ENCODE results near the gene EFL1. TPM values are rescaled to one million over a fixed set of nuclear protein-coding genes. Genes with fewer than 3 reads are reported as not detected.

The EFL1 gene
- total and polyA plus RNA-seq, 2 of the 4 experiments (the other 2 are of a cell fraction), result 10.1 to 24.6 TPM

DNA sequence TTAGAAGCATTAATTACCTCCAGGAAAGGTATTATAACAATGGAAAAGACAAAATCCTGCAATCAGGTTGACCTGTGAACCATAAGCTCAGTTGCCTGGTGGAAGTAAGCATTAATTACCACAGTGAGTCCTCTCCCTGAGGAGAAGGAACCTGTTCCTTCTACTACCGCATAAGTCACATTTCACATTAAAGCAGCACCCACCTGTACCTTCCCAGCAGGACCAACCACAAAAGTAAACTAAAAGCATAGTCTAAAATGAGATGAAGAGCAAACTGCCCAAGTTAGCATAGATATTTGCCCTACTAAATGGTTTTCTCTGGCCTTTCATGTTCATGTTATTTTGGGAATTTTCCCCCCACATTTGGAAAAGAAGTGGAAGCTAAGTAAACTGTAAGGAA lies 78.2 kb downstream of the EFL1 start:
- Histone ChIP-seq H3K27ac (ENCODE audit: insufficient read depth, low read length) (no peak overlapping the region), H2BK5ac (ENCODE audit: low read depth, low read length, poor library complexity, severe bottlenecking) (peak overlapping the region; percentile 14), H2AK9ac (replicated peaks; ENCODE audit: low read depth, low read length, poor library complexity) (no peak overlapping the region), H2AFZ (replicated peaks; ENCODE audit: low read length, poor library complexity) (no peak overlapping the region), H3K14ac (replicated peaks; ENCODE audit: low read depth, low read length) (peak overlapping the region; percentile 26; the same call in 1 of the 2 replicates), H2BK20ac (ENCODE audit: low read depth, low read length) (0 out of 2 replicates have a peak overlapping the region, but pooled peaks have one; percentile 25), H3K9me1 (ENCODE audit: insufficient read depth, low read length) (peaks cover 7% of the 10 kb centered on the region), H3K4me3 (ENCODE audit: insufficient read depth, low read depth, low read length) (no peak overlapping the region), H3K9ac (ENCODE audit: low read depth, low read length) (no peak overlapping the region), H3K4me1 (ENCODE audit: control insufficient read depth, insufficient read depth, low read length) (peaks cover 4% of the 10 kb centered on the region), H2AK5ac (ENCODE audit: low read depth, low read length) (no peak overlapping the region), H2BK15ac (ENCODE audit: low read depth, low read length) (no peak overlapping the region), H3K23ac (ENCODE audit: low read depth, low read length) (no peak overlapping the region), H3K18ac (ENCODE audit: low read depth, low read length) (no peak overlapping the region), H3K36me3 (ENCODE audit: control insufficient read depth, insufficient read depth, low read length) (no peaks in the 10 kb centered on the region), H3K27me3 (ENCODE audit: control insufficient read depth, insufficient read depth, low read length) (no peaks in the 10 kb centered on the region), H4K91ac (ENCODE audit: insufficient read depth, low read depth, low read length) (no peak overlapping the region), H3K56ac (ENCODE audit: extremely low read depth, insufficient read depth, low read length) (no peak overlapping the region), H3K4ac (ENCODE audit: low read depth, low read length) (no peak overlapping the region), H3K4me2 (ENCODE audit: low read depth, low read length) (no peak overlapping the region), H4K5ac (ENCODE audit: low read depth, low read length) (no peak overlapping the region), H3K9me3 (ENCODE audit: control insufficient read depth, insufficient read depth, low read length) (no peaks in the 10 kb centered on the region), H4K8ac (ENCODE audit: low read depth in 2 of 2, low read length in 2 of 2) (no peak overlapping the region), H3K79me1 (ENCODE audit: low read depth in 1 of 2, low read length in 2 of 2) (peaks cover 3 to 12% of the 10 kb centered on the region in 2 experiments; a peak in 3 of 4 replicates), H2BK120ac (ENCODE audit: low read depth, low read length) (no peak overlapping the region), H4K20me1 (ENCODE audit: insufficient read depth, low read length) (no peaks in the 10 kb centered on the region)
- in situ Hi-C loops (cut with MboI; ENCODE audit: low sequenced_read_pairs), result no loop called here
- ChIA-PET POLR2A (ENCODE audit: unreplicated experiment) (no interaction called here), CTCF (interaction anchor here (0.6 kb wide), 1 partner anchor 23 kb away, joined by 8 read pairs; no protein-coding TSS in a partner anchor)
- no TSS peak for BruUV-seq (replicated peaks)
- intact Hi-C loops (cut with micrococcal nuclease), result no loop called here
- dilution Hi-C loops (cut with HindIII; ENCODE audit: low sequenced_read_pairs, unreplicated experiment), result no loop called here
- DNase-seq, result no peak
- WGBS, 2 experiments (ENCODE audit: extremely low coverage in 2 of 2, insufficient read length in 1 of 2), result no CpG with 5 or more reads among the region's 1 CpG
- no peak for ATAC-seq (ENCODE audit: low read depth)
- TF ChIP-seq BHLHE40 (IDR thresholded peaks at IDR 0.05; ENCODE audit: low read depth, low read length) (no peak), RFX5 (IDR thresholded peaks at IDR 0.05; ENCODE audit: low read depth, low read length) (no peak), CHD1 (IDR thresholded peaks at IDR 0.05; ENCODE audit: low read depth, low read length) (no peak), MXI1 (IDR thresholded peaks at IDR 0.05; ENCODE audit: borderline replicate concordance, low read depth, low read length) (no peak), RAD21 (IDR thresholded peaks at IDR 0.05; ENCODE audit: low read length) (no peak), MAZ (IDR thresholded peaks at IDR 0.05; ENCODE audit: borderline replicate concordance, low read depth, low read length) (no peak), CEBPB (IDR thresholded peaks at IDR 0.05; ENCODE audit: low read depth, low read length) (no peak), RCOR1 (IDR thresholded peaks at IDR 0.05; ENCODE audit: insufficient replicate concordance, low read length) (no peak), SMC3 (IDR thresholded peaks at IDR 0.05; ENCODE audit: low read depth, low read length) (no peak)
- TF ChIP-seq, protein P1, sequence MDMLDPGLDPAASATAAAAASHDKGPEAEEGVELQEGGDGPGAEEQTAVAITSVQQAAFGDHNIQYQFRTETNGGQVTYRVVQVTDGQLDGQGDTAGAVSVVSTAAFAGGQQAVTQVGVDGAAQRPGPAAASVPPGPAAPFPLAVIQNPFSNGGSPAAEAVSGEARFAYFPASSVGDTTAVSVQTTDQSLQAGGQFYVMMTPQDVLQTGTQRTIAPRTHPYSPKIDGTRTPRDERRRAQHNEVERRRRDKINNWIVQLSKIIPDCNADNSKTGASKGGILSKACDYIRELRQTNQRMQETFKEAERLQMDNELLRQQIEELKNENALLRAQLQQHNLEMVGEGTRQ (IDR thresholded peaks at IDR 0.05; ENCODE audit: low read depth, low read length), result no peak
- TF ChIP-seq, protein P2, sequence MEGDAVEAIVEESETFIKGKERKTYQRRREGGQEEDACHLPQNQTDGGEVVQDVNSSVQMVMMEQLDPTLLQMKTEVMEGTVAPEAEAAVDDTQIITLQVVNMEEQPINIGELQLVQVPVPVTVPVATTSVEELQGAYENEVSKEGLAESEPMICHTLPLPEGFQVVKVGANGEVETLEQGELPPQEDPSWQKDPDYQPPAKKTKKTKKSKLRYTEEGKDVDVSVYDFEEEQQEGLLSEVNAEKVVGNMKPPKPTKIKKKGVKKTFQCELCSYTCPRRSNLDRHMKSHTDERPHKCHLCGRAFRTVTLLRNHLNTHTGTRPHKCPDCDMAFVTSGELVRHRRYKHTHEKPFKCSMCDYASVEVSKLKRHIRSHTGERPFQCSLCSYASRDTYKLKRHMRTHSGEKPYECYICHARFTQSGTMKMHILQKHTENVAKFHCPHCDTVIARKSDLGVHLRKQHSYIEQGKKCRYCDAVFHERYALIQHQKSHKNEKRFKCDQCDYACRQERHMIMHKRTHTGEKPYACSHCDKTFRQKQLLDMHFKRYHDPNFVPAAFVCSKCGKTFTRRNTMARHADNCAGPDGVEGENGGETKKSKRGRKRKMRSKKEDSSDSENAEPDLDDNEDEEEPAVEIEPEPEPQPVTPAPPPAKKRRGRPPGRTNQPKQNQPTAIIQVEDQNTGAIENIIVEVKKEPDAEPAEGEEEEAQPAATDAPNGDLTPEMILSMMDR (conservative IDR thresholded peaks at IDR 0.05; ENCODE audit: low read depth, low read length), result no peak
